GM21381 (cell line): ENCODE measurements around the gene PXN.
"Not testable (repeated sequence)": the region's sequence is repeated elsewhere in the genome, so short reads cannot be mapped to it uniquely, and the experiment has no call there.

Experiments used
- ATAC-seq: cut with Tn5 transposase; IDR thresholded peaks from one replicate; pipeline ENCODE4 v1.9.1; 2021; ENCODE audit warnings: mild to moderate bottlenecking, moderate library complexity; ENCODE audit not compliant: unreplicated experiment

The PXN gene

GRCh38 chr12:120227233-120228040 lies 38.1 kb downstream of the PXN start:
- ATAC-seq, result no peak

- ATAC-seq, result peak; percentile 50
These were observed 39.5 kb downstream of the PXN start for GRCh38 chr12:120225852-120226640.

GRCh38 chr12:120225200-120225558 lies 40.4 kb downstream of the PXN start:
- no peak for ATAC-seq

- no peak for ATAC-seq
These were observed 41.0 kb downstream of the PXN start for GRCh38 chr12:120224304-120225199.

GRCh38 chr12:120223458-120224303 lies 41.8 kb downstream of the PXN start:
- ATAC-seq, result no peak

- ATAC-seq, result no peak
These were observed 43.2 kb downstream of the PXN start for GRCh38 chr12:120222288-120222832.

GRCh38 chr12:120221576-120221900 lies 44.0 kb downstream of the PXN start:
- no peak for ATAC-seq

- no peak for ATAC-seq
These were observed 44.5 kb downstream of the PXN start for GRCh38 chr12:120220838-120221575.

- ATAC-seq, result no peak
These were observed 46.6 kb downstream of the PXN start for GRCh38 chr12:120218680-120219606.

GRCh38 chr12:120216742-120217605 lies 48.6 kb downstream of the PXN start:
- ATAC-seq, result no peak

GRCh38 chr12:120215766-120216735 lies 49.5 kb downstream of the PXN start:
- ATAC-seq, result no peak

- no peak for ATAC-seq
These were observed 50.2 kb downstream of the PXN start for GRCh38 chr12:120215357-120215735.

GRCh38 chr12:120214626-120215356 lies 50.7 kb downstream of the PXN start:
- no peak for ATAC-seq

GRCh38 chr12:120213758-120214157 lies 51.8 kb downstream of the PXN start:
- no peak for ATAC-seq

- not testable (repeated sequence) for ATAC-seq
These were observed 52.3 kb downstream of the PXN start for GRCh38 chr12:120213182-120213581.

GRCh38 chr12:120212301-120212700 lies 53.2 kb downstream of the PXN start:
- ATAC-seq, result no peak
